ENCODE results near the gene MPLKIP.
"Not testable (repeated sequence)": the region's sequence is repeated elsewhere in the genome, so short reads cannot be mapped to it uniquely, and the experiment has no call there.

Gene MPLKIP

GRCh38 chr7:40134428-40135316 lies at the start of gene MPLKIP, which contains the start of gene SUGCT:
Gene MPLKIP (minus strand): TSS chr7:40134622. CDS start chr7:40134567, 55 bp downstream.
Gene SUGCT (plus strand): TSS chr7:40135005.
- DNase-seq = peak; percentile 88 to 96 (median 95)

- no peak for DNase-seq
These were observed 48.0 kb upstream of the MPLKIP start for GRCh38 chr7:40182452-40182851.

GRCh38 chr7:40177071-40177470 lies 42.6 kb upstream of the MPLKIP start:
- no peak for DNase-seq

- no peak for DNase-seq
These were observed 41.5 kb upstream of the MPLKIP start for GRCh38 chr7:40175725-40176510.

- not testable (repeated sequence) for DNase-seq
These were observed 40.8 kb upstream of the MPLKIP start for GRCh38 chr7:40175256-40175655.

GRCh38 chr7:40173121-40173520 lies 38.7 kb upstream of the MPLKIP start:
- not testable (repeated sequence) for DNase-seq

GRCh38 chr7:40168266-40168665 lies 33.8 kb upstream of the MPLKIP start:
- DNase-seq = not testable (repeated sequence)

GRCh38 chr7:40167291-40167690 lies 32.9 kb upstream of the MPLKIP start:
- no peak for DNase-seq

GRCh38 chr7:40165216-40165615 lies 30.8 kb upstream of the MPLKIP start:
- no peak for DNase-seq

GRCh38 chr7:40162516-40162915 lies 28.1 kb upstream of the MPLKIP start:
- no peak for DNase-seq

GRCh38 chr7:40156988-40157387 lies 22.6 kb upstream of the MPLKIP start:
- no peak for DNase-seq

- no peak for DNase-seq
These were observed 17.1 kb upstream of the MPLKIP start for GRCh38 chr7:40151504-40151903.

GRCh38 chr7:40148671-40149070 lies 14.2 kb upstream of the MPLKIP start:
- no peak for DNase-seq

- not testable (repeated sequence) for DNase-seq
These were observed 13.8 kb upstream of the MPLKIP start for GRCh38 chr7:40148247-40148580.

GRCh38 chr7:40147371-40148246 lies 13.2 kb upstream of the MPLKIP start:
- DNase-seq = no peak

GRCh38 chr7:40145596-40146130 lies 11.2 kb upstream of the MPLKIP start:
- not testable (repeated sequence) for DNase-seq

GRCh38 chr7:40141916-40142315 lies 7.5 kb upstream of the MPLKIP start:
- not testable (repeated sequence) for DNase-seq

GRCh38 chr7:40139891-40140290 lies 5.5 kb upstream of the MPLKIP start:
- not testable (repeated sequence) for DNase-seq

- no peak for DNase-seq
These were observed 4.6 kb upstream of the MPLKIP start for GRCh38 chr7:40138973-40139372.

- DNase-seq = no peak
These were observed 3.1 kb upstream of the MPLKIP start for GRCh38 chr7:40137563-40137962.

GRCh38 chr7:40135317-40135610 lies 842 bp upstream of the MPLKIP start:
- DNase-seq = no peak

GRCh38 chr7:40133561-40134427 lies 628 bp downstream of the MPLKIP start:
- DNase-seq = peak; percentile 26 to 28 (median 27)
